ENCODE results near the gene EYS.
"Not testable (repeated sequence)": the region's sequence is repeated elsewhere in the genome, so short reads cannot be mapped to it uniquely, and the experiment has no call there.

The EYS gene

GRCh38 chr6:65410309-65410708, 296.7 kb downstream of the EYS start:
- Histone ChIP-seq H3K9ac (ENCODE audit: low read depth in 1 of 2, low read length in 2 of 2) (no peak overlapping the region), H3K27me3 (ENCODE audit: control insufficient read depth in 1 of 2, insufficient read depth in 2 of 2, low read length in 2 of 2) (no peaks in the 10 kb centered on the region), H3K4me3 (ENCODE audit: low read depth in 1 of 2, low read length in 2 of 2) (no peak overlapping the region), H3K9me3 (ENCODE audit: control insufficient read depth in 1 of 2, low read length in 2 of 2) (peaks cover 0 to 2% of the 10 kb centered on the region in 2 donors), H3K36me3 (ENCODE audit: control insufficient read depth in 1 of 2, insufficient read depth in 2 of 2, low read length in 2 of 2) (no peaks in the 10 kb centered on the region), H3K4me1 (ENCODE audit: control insufficient read depth in 1 of 2, insufficient read depth in 2 of 2, low read length in 2 of 2) (no peaks in the 10 kb centered on the region), H3K27ac (ENCODE audit: low read depth, low read length) (no peak overlapping the region)

GRCh38 chr6:65402564-65402963, 304.5 kb downstream of the EYS start:
- Histone ChIP-seq H3K27me3 (ENCODE audit: control insufficient read depth in 1 of 2, insufficient read depth in 2 of 2, low read length in 2 of 2) (no peaks in the 10 kb centered on the region), H3K27ac (ENCODE audit: low read depth, low read length) (no peak overlapping the region), H3K9ac (ENCODE audit: low read depth in 1 of 2, low read length in 2 of 2) (no peak overlapping the region)

GRCh38 chr6:65399355-65400084, 307.5 kb downstream of the EYS start:
- Histone ChIP-seq H3K9ac (ENCODE audit: low read depth in 1 of 2, low read length in 2 of 2) (no peak overlapping the region), H3K27ac (ENCODE audit: low read depth, low read length) (no peak overlapping the region), H3K27me3 (ENCODE audit: control insufficient read depth in 1 of 2, insufficient read depth in 2 of 2, low read length in 2 of 2) (no peaks in the 10 kb centered on the region), H3K4me3 (ENCODE audit: low read depth in 1 of 2, low read length in 2 of 2) (no peak overlapping the region), H3K9me3 (ENCODE audit: control insufficient read depth in 1 of 2, low read length in 2 of 2) (peaks cover 0 to 5% of the 10 kb centered on the region in 2 donors), H3K4me1 (ENCODE audit: control insufficient read depth in 1 of 2, insufficient read depth in 2 of 2, low read length in 2 of 2) (no peaks in the 10 kb centered on the region), H3K36me3 (ENCODE audit: control insufficient read depth in 1 of 2, insufficient read depth in 2 of 2, low read length in 2 of 2) (no peaks in the 10 kb centered on the region)

More at GRCh38 chr6:65402564-65402963, 304.5 kb downstream of the EYS start:
- Histone ChIP-seq H3K9me3 (ENCODE audit: control insufficient read depth in 1 of 2, low read length in 2 of 2) (peaks cover 0 to 5% of the 10 kb centered on the region in 2 donors), H3K4me1 (ENCODE audit: control insufficient read depth in 1 of 2, insufficient read depth in 2 of 2, low read length in 2 of 2) (no peaks in the 10 kb centered on the region), H3K36me3 (ENCODE audit: control insufficient read depth in 1 of 2, insufficient read depth in 2 of 2, low read length in 2 of 2) (no peaks in the 10 kb centered on the region), H3K4me3 (ENCODE audit: low read depth in 1 of 2, low read length in 2 of 2) (no peak overlapping the region)

GRCh38 chr6:65398851-65399250, 308.2 kb downstream of the EYS start:
- Histone ChIP-seq H3K9ac (ENCODE audit: low read depth in 1 of 2, low read length in 2 of 2) (no peak overlapping the region), H3K27ac (ENCODE audit: low read depth, low read length) (no peak overlapping the region)

GRCh38 chr6:65350530-65350929, 356.5 kb downstream of the EYS start:
- no peaks in the 10 kb centered on the region for H3K27me3 ChIP-seq (ENCODE audit: control insufficient read depth in 1 of 2, insufficient read depth in 2 of 2, low read length in 2 of 2)

More at GRCh38 chr6:65398851-65399250, 308.2 kb downstream of the EYS start:
- Histone ChIP-seq H3K27me3 (ENCODE audit: control insufficient read depth in 1 of 2, insufficient read depth in 2 of 2, low read length in 2 of 2) (no peaks in the 10 kb centered on the region), H3K9me3 (ENCODE audit: control insufficient read depth in 1 of 2, low read length in 2 of 2) (peaks cover 0 to 5% of the 10 kb centered on the region in 2 donors), H3K4me3 (ENCODE audit: low read depth in 1 of 2, low read length in 2 of 2) (no peak overlapping the region), H3K36me3 (ENCODE audit: control insufficient read depth in 1 of 2, insufficient read depth in 2 of 2, low read length in 2 of 2) (no peaks in the 10 kb centered on the region), H3K4me1 (ENCODE audit: control insufficient read depth in 1 of 2, insufficient read depth in 2 of 2, low read length in 2 of 2) (no peaks in the 10 kb centered on the region)

GRCh38 chr6:65302655-65303054, 404.4 kb downstream of the EYS start:
- H3K9ac ChIP-seq (ENCODE audit: low read depth in 1 of 2, low read length in 2 of 2); H3K4me3 ChIP-seq (ENCODE audit: low read depth in 1 of 2, low read length in 2 of 2); H3K36me3 ChIP-seq (ENCODE audit: control insufficient read depth in 1 of 2, insufficient read depth in 2 of 2, low read length in 2 of 2); H3K27ac ChIP-seq (ENCODE audit: low read depth, low read length); H3K4me1 ChIP-seq (ENCODE audit: control insufficient read depth in 1 of 2, insufficient read depth in 2 of 2, low read length in 2 of 2); H3K27me3 ChIP-seq (ENCODE audit: control insufficient read depth in 1 of 2, insufficient read depth in 2 of 2, low read length in 2 of 2); H3K9me3 ChIP-seq (ENCODE audit: control insufficient read depth in 1 of 2, low read length in 2 of 2): not testable (repeated sequence)

More at GRCh38 chr6:65350530-65350929, 356.5 kb downstream of the EYS start:
- Histone ChIP-seq H3K4me3 (ENCODE audit: low read depth in 1 of 2, low read length in 2 of 2) (no peak overlapping the region), H3K4me1 (ENCODE audit: control insufficient read depth in 1 of 2, insufficient read depth in 2 of 2, low read length in 2 of 2) (no peaks in the 10 kb centered on the region), H3K9me3 (ENCODE audit: control insufficient read depth in 1 of 2, low read length in 2 of 2) (peaks cover 0 to 4% of the 10 kb centered on the region in 2 donors), H3K36me3 (ENCODE audit: control insufficient read depth in 1 of 2, insufficient read depth in 2 of 2, low read length in 2 of 2) (no peaks in the 10 kb centered on the region), H3K27ac (ENCODE audit: low read depth, low read length) (no peak overlapping the region), H3K9ac (ENCODE audit: low read depth in 1 of 2, low read length in 2 of 2) (no peak overlapping the region)

- Histone ChIP-seq H3K4me1 (ENCODE audit: control insufficient read depth in 1 of 2, insufficient read depth in 2 of 2, low read length in 2 of 2) (no peaks in the 10 kb centered on the region), H3K9ac (ENCODE audit: low read depth in 1 of 2, low read length in 2 of 2) (no peak overlapping the region), H3K36me3 (ENCODE audit: control insufficient read depth in 1 of 2, insufficient read depth in 2 of 2, low read length in 2 of 2) (no peaks in the 10 kb centered on the region), H3K27me3 (ENCODE audit: control insufficient read depth in 1 of 2, insufficient read depth in 2 of 2, low read length in 2 of 2) (no peaks in the 10 kb centered on the region), H3K4me3 (ENCODE audit: low read depth in 1 of 2, low read length in 2 of 2) (no peak overlapping the region), H3K9me3 (ENCODE audit: control insufficient read depth in 1 of 2, low read length in 2 of 2) (no peaks in the 10 kb centered on the region), H3K27ac (ENCODE audit: low read depth, low read length) (no peak overlapping the region)
Measured at GRCh38 chr6:65299236-65299635, 407.8 kb downstream of the EYS start.

GRCh38 chr6:65295812-65296211, 411.2 kb downstream of the EYS start:
- Histone ChIP-seq H3K9me3 (ENCODE audit: control insufficient read depth in 1 of 2, low read length in 2 of 2) (peaks cover 0 to 4% of the 10 kb centered on the region in 2 donors), H3K27me3 (ENCODE audit: control insufficient read depth in 1 of 2, insufficient read depth in 2 of 2, low read length in 2 of 2) (no peaks in the 10 kb centered on the region), H3K9ac (ENCODE audit: low read depth in 1 of 2, low read length in 2 of 2) (no peak overlapping the region)

GRCh38 chr6:65289491-65289890, 417.5 kb downstream of the EYS start:
- Histone ChIP-seq H3K27me3 (ENCODE audit: control insufficient read depth in 1 of 2, insufficient read depth in 2 of 2, low read length in 2 of 2) (no peaks in the 10 kb centered on the region), H3K9me3 (ENCODE audit: control insufficient read depth in 1 of 2, low read length in 2 of 2) (peaks cover 0 to 4% of the 10 kb centered on the region in 2 donors), H3K4me1 (ENCODE audit: control insufficient read depth in 1 of 2, insufficient read depth in 2 of 2, low read length in 2 of 2) (no peaks in the 10 kb centered on the region), H3K4me3 (ENCODE audit: low read depth in 1 of 2, low read length in 2 of 2) (no peak overlapping the region), H3K9ac (ENCODE audit: low read depth in 1 of 2, low read length in 2 of 2) (no peak overlapping the region), H3K27ac (ENCODE audit: low read depth, low read length) (no peak overlapping the region), H3K36me3 (ENCODE audit: control insufficient read depth in 1 of 2, insufficient read depth in 2 of 2, low read length in 2 of 2) (no peaks in the 10 kb centered on the region)

More at GRCh38 chr6:65295812-65296211, 411.2 kb downstream of the EYS start:
- H3K4me3 ChIP-seq (ENCODE audit: low read depth in 1 of 2, low read length in 2 of 2) = no peak overlapping the region
- no peaks in the 10 kb centered on the region for H3K4me1 ChIP-seq (ENCODE audit: control insufficient read depth in 1 of 2, insufficient read depth in 2 of 2, low read length in 2 of 2)
- no peaks in the 10 kb centered on the region for H3K36me3 ChIP-seq (ENCODE audit: control insufficient read depth in 1 of 2, insufficient read depth in 2 of 2, low read length in 2 of 2)
- H3K27ac ChIP-seq (ENCODE audit: low read depth, low read length) = no peak overlapping the region

- Histone ChIP-seq H3K27me3 (ENCODE audit: control insufficient read depth in 1 of 2, insufficient read depth in 2 of 2, low read length in 2 of 2) (no peaks in the 10 kb centered on the region), H3K9me3 (ENCODE audit: control insufficient read depth in 1 of 2, low read length in 2 of 2) (no peaks in the 10 kb centered on the region), H3K4me1 (ENCODE audit: control insufficient read depth in 1 of 2, insufficient read depth in 2 of 2, low read length in 2 of 2) (no peaks in the 10 kb centered on the region), H3K4me3 (ENCODE audit: low read depth in 1 of 2, low read length in 2 of 2) (no peak overlapping the region), H3K9ac (ENCODE audit: low read depth in 1 of 2, low read length in 2 of 2) (no peak overlapping the region), H3K36me3 (ENCODE audit: control insufficient read depth in 1 of 2, insufficient read depth in 2 of 2, low read length in 2 of 2) (no peaks in the 10 kb centered on the region), H3K27ac (ENCODE audit: low read depth, low read length) (no peak overlapping the region)
Measured at GRCh38 chr6:65285275-65285674, 421.8 kb downstream of the EYS start.
